H1 (cell line): ENCODE data around the gene HMGXB3. TPM values are rescaled to one million over a fixed set of nuclear protein-coding genes. Genes with fewer than 3 reads are reported as not detected.

ENCODE experiments used
- CHD7 ChIP-seq: fragments of 300-600 bp; sonication (generic); IDR thresholded peaks from 2 replicates; pipeline ENCODE4 v1.7.1; 2012; ENCODE audit warnings: low read length, moderate library complexity, mild to moderate bottlenecking, inconsistent platforms; ENCODE audit not compliant: insufficient replicate concordance
- GABPA ChIP-seq: IDR thresholded peaks from 2 replicates; pipeline ENCODE4 v1.6.1; 2011; ENCODE audit warnings: mild to moderate bottlenecking, low read length, moderate library complexity, borderline replicate concordance; ENCODE audit not compliant: insufficient read depth
- SP4 ChIP-seq: IDR thresholded peaks from 2 replicates; pipeline ENCODE4 v1.6.1; 2012; ENCODE audit warnings: low read length, inconsistent platforms
- TBP ChIP-seq: IDR thresholded peaks from 2 replicates; pipeline ENCODE4 v1.6.1; 2011; ENCODE audit warnings: low read depth, low read length, improper control_type of control experiment
- polyA plus RNA-seq, 7 experiments: library from polyadenylated mRNA; depleted of rRNA in 3 of 7; stranded (reverse) in 5 of 7; unstranded in 2 of 7; fragments of >200 nt in 5 of 7; fragments of 200-250 nt in 2 of 7; gene quantifications; 1 replicate in 5 of 7; 2 replicates in 1 of 7; 4 replicates in 1 of 7; pipeline versions ENCODE4 v1.2.1 to v1.2.3, GENCODE V29; 2011 to 2013; ENCODE audit warnings: missing spikeins in 2 of 7, mixed read lengths in 2 of 7
- total RNA-seq: library from RNA; stranded (reverse); fragmentation: NEBNext Ultra II Directional; extraction: Animal tissue kit (Norgen Biotek cat#: 25700); gene quantifications from 2 replicates; pipeline ENCODE4 v1.2.1, GENCODE V29; 2021

Gene HMGXB3
- total and polyA plus RNA-seq, 2 of the 8 experiments (the other 6 are each of a cell fraction or from before 2014, with no cell fraction given) = 26.8 to 28.0 TPM

- TF ChIP-seq CHD7 (no peak), SP4 (no peak), TBP (no peak), GABPA (no peak)
- TF ChIP-seq, all 59 proteins: peak for 0
Observed at GRCh38 chr5:150015415-150015814, 14.9 kb downstream of the HMGXB3 start (continued).
